Uterus (tissue), 2 donors: ENCODE data around the gene NBPF26.
"Not testable (repeated sequence)": the region's sequence is repeated elsewhere in the genome, so short reads cannot be mapped to it uniquely, and the experiment has no call there.

Experiments
- POLR2A ChIP-seq, 2 donors: fragments of 450-650 bp; IDR thresholded peaks; one replicate each; pipeline ENCODE4 v1.6.1; 2016; ENCODE audit warnings: antibody characterized with exemption in 2 of 2, mild to moderate bottlenecking in 1 of 2, moderate library complexity in 1 of 2
- TF ChIP-seq, protein P1 (sequence below), 4 experiments: fragments of 200-600 bp in 2 of 4; fragments of 450-650 bp in 2 of 4; sonication (generic) in 2 of 4; IDR thresholded peaks; one replicate each; pipeline ENCODE4 v1.5.1; 2016 to 2019; ENCODE audit warnings: antibody characterized with exemption in 4 of 4, mild to moderate bottlenecking in 2 of 4, moderate library complexity in 1 of 4

DNA sequence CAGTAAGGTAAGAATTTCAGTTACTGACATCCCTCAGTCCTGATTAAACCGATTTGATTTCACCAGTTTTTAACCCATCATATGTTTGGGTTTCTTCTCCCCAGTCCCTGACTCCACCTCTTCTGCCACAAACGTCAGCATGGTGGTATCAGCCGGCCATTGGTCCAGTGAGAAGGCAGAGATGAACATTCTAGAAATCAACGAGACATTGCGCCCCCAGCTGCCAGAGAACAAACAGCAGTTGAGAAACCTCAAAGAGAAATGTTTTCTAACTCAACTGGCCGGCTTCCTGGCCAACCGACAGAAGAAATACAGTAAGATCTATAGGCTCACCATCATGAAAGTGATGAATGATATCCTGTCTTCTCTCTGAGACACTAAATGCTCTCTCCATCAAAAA is 81.7 kb downstream of the NBPF26 start:
- TF ChIP-seq, protein P1, sequence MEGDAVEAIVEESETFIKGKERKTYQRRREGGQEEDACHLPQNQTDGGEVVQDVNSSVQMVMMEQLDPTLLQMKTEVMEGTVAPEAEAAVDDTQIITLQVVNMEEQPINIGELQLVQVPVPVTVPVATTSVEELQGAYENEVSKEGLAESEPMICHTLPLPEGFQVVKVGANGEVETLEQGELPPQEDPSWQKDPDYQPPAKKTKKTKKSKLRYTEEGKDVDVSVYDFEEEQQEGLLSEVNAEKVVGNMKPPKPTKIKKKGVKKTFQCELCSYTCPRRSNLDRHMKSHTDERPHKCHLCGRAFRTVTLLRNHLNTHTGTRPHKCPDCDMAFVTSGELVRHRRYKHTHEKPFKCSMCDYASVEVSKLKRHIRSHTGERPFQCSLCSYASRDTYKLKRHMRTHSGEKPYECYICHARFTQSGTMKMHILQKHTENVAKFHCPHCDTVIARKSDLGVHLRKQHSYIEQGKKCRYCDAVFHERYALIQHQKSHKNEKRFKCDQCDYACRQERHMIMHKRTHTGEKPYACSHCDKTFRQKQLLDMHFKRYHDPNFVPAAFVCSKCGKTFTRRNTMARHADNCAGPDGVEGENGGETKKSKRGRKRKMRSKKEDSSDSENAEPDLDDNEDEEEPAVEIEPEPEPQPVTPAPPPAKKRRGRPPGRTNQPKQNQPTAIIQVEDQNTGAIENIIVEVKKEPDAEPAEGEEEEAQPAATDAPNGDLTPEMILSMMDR (IDR thresholded peaks at IDR 0.05) = not testable (repeated sequence)
- TF ChIP-seq POLR2A (IDR thresholded peaks at IDR 0.05) = not testable (repeated sequence)
